Measurements from ENCODE around the gene SLC8A1.
"Not testable (repeated sequence)": the region's sequence is repeated elsewhere in the genome, so short reads cannot be mapped to it uniquely, and the experiment has no call there.

SLC8A1 gene

DNA sequence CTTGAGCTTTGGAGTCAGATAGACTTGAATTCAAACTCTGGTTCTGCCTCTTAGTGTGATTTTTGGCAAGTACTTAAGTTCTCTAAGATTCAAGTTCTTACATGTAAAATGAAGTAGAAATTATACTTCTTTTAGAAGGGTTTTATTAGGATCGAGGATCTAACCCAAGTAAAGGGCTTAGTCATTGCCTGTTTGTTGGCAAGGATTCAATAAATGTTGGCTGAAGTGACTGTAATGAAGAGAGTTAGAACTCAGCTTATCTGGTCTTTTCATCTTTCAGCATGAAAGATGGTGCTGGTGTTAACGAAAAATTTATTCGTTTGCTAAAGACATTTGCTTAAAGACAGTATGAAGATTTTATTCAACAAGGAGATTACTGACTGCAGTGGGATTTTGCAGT is 356.9 kb downstream of the SLC8A1 start:
- DNase-seq, result peak; percentile 37

DNA sequence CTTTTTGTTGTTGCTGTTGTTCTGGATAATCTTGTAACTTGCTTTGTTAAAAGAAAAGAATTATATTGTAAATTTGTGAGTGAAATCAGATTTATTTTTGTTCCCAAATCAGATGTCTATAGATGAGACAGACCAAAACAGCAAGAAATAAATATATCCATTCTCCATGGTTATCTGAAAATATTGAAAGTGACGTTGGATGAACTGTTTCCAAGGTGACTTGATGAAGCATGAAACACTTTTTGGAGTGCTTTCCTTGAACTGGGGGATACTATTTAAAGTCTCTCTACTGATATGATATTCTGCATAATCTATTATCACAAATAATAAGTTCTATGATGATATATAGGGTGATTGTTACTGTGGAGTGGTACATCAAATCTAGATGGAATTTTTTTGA is 357.4 kb downstream of the SLC8A1 start:
- DNase-seq, result no peak

DNA sequence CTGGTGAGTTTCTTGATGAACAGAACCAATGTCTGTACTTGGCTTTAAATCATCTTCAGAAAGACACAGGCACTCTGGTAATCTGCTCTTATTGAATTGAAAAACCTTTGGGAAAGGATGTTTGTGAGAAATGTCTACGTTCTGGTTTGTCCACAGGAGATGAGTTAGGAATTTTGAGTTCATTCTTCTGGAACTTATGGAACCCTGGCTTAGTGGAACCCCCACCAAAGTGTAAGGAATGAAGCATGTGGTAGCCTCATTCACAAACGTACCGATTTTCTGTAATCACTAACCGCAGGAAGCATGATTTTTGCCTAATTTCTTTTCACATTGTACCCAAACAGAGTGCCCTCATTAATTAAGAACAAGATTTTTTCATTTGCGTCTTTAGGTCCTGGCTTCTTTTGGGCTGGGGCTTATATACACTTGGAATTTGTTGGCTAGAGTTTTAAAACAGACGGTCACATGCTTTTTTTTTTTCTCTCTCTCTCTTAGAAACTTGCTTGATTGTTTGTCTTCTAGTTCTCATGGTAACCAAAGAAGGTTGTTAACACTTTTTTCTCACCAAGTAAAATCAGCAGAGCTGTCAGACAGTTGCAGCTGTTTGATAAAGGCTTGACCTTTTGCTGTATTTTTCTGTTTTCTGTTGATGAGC is 358.7 kb downstream of the SLC8A1 start:
- DNase-seq, result no peak

DNA sequence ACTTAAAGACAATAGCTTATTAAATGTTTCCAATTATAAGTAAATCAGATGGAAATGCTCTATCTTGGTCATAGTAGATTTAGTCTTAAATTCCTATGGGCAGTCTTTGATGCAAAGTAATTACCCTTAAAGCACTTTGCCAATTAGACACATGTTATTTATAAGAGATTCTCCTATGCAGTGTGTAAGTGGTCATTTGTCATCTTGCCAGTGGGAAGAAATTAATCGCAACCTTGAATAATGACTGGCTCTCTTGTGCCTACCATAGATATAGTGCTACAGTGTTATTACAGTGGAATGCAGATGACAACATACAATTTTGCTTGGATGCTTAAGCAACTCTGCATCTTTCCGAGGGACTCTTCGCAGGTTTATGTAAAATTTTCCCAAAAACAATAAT is 361.8 kb downstream of the SLC8A1 start:
- no peak for DNase-seq

DNA sequence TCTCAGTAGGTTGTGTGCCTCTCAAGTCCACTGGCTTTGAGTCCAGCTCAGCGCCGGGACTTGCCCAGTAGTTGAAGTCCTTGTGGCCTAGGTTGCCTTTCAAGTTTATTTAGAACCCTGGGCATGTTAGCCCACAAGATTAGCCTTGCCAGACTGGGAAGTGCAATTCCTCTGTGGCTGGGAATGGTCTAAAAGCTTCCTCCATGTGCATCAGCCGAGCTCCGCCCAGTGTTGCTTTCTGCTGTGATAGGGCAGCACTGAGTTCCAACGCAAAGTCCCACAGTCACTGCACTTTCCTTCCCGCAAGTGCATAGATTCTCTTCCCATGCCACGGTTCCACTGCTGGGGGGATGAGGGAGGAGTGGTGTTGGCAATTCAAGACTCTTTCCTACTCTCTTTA is 364.0 kb downstream of the SLC8A1 start:
- no peak for DNase-seq

DNA sequence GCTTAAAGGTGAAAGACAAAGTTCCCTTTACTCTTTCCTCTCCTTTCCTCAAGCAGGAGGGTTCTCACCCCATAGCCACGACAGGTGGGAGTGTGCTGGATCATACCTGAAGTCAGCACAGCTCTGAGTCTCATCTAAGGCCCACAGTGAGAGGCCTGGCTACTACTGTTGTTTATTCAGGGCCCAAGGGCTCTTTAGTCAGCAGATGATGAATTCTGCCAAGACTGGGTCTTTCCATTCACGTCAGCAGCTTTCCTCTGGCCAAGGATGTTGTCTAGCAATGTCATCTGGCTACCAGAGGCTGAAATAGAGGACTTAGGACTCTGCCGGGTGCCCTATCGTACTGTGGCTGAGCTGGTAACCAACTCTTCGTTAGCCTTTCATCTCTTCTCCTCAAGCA is 364.5 kb downstream of the SLC8A1 start:
- no peak for DNase-seq

DNA sequence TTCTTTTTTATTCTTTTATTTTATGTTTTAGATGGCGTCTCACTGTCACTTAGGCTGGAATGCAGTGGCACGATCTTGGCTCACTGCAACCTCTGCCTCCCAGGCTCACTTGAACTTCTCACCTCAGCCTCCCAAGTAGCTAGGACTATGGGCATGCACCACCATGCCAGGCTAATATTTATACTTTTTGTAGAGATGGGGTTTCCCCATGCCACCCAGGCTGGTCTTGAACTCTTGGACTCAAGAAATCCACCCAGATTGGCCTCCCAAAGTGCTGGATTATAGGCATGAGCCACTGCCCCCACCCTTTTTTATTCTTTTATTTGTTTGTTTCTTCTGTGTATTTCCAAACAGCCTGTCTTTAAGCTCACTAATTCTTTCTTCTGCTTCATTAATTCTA is 366.1 kb downstream of the SLC8A1 start:
- no peak for DNase-seq

DNA sequence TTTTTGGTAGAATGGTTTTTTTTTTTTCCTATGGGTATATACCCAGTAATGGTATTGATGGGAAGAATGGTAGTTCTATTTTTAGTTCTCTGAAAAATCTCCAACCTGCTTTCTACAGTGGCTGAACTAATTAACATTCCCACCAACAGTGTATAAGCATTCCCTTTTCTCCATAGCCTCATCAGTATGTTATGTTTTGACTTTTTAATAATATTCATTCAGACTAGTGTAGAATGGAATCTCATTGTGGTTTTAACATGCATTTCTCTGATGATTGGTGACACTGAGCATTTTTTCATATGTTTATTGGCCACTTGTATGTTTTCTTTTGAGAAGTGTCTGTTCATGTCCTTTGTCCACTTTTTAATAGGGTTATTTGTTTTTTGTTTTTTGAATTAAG is 378.6 kb downstream of the SLC8A1 start:
- not testable (repeated sequence) for DNase-seq

DNA sequence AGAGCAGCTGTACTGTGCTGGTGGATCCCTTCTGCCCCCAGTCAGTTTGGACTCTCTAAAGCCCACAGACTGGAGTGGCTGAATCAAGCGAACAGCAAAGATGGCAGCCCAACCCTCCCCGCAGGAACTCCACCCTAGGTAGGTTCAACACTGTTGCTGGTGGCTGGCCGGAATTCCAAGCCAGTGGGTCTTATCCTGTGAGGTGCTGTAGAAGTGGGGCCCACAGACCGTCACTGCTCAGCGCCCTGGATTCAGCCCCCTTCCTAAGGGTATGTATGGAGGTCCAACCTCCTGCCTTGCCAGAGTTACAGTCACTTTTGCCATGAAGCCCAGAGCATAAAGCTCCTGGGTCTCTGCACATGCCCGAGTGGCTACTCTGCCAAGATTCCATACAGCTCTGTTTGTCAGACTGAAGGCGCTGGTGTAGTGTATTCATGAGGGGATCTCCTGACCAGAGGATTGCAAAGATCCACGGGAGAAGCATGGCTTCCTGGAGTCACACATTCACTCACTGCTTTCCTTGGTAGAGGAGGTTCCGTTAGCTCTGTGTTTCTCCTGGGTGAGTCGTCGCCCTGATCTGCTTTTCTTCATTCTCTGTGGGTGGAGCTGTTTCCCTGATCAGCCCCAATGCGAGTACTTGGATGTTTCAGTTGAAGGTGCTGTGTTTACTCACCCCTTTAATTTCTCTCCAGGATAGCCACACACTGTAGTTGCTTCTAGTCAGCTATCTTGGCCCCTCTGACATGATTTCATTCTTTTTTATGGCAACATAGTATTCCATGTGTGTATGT is 379.3 kb downstream of the SLC8A1 start:
- no peak for DNase-seq

DNA sequence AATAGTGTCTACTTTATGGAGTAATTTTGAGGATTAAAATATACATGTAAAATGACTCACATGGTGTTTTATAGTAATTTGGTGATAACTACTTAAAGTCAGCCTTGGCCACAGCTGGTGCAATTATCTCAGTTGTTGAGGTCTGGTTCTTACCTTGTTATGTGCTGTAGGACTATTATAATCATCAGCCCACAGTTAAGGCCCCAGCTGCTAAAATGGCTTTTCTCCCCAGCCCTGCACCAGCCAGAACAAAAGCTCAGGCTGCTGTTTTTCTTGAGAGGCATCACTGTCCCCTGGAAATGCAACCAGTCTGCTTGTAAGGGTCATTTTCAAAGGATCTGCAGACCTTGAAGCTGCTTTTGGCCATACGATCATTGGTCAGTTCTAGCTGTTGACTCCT is 389.5 kb downstream of the SLC8A1 start:
- no peak for DNase-seq

DNA sequence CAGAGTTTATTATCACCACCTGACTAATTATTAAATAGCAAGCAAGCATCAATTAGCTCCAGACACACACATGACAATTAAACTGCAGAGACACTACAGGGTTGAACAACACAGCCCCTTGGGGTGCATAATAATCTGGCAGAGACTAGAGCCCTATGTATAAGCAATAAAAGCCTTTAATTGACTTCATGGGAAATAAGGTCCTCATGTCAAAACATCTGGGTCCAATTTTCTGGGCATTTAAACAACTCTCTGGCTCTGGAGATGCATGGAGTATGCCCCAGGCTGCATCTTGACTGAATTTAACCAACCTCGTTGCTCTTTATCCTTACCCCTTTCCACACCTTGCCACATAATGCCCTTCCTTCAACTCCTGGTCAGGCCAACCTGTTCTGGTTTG is 402.1 kb downstream of the SLC8A1 start:
- peak; percentile 50 for DNase-seq

DNA sequence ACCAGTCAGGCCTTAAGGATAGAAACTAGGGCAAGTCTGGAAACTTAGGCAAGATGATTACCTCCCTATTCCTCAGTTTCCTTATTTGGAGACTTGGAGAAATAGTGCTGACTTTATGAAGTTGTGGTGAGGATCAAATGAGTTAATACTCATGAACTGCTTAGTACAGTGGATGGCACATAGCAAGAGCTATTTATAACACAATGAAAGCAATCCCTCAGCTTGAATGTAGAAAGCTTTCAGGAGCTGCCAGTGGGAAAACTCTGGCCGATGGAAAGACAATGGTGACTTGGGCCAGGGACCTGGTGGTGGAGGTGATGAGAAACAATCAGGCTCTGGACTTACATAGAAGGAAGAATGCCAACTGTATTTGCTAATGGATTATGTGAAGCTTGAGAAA is 403.4 kb downstream of the SLC8A1 start:
- DNase-seq, result no peak

DNA sequence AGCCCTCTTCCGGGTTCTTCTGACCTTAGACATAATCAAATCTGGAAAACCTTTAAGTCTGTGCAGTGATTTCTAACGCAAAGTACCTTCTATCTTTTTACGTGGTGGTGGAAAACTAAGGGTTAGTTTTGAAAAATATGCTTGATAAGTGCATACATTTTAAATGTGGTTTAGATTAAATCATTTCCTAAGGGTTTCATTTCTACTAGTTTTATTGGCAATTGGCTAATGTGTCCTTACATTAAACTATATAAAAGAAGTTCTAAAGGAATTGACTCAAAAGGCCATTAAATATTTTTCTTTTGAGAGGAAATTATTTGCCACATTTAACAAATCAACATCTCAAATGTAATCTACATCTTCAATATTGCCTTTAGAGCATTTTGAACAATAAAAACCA is 404.5 kb downstream of the SLC8A1 start:
- DNase-seq, result no peak

Measured in NCI-H1105 (cell line).